SJSA1 (cell line): Measurements from ENCODE around the gene LRP1. TPM values are rescaled to one million over a fixed set of nuclear protein-coding genes. Genes with fewer than 3 reads are reported as not detected.

ENCODE experiments used
- DNase-seq, 2 experiments: peaks; one replicate each; pipeline ENCODE4 v3.0.0-alpha.2; 2015 to 2020; ENCODE audit warnings: low spot score in 2 of 2, low read depth in 1 of 2
- H3K27ac ChIP-seq: fragments of 250-450 bp; sonication (Bioruptor Pico); 2 replicates; pipeline ENCODE4 v1.5.1; 2020; ENCODE audit warnings: mild to moderate bottlenecking, moderate library complexity
- H3K27me3 ChIP-seq: fragments of 250-450 bp; sonication (Bioruptor Pico); replicated peaks from 2 replicates; pipeline ENCODE4 v1.5.1; 2020; ENCODE audit warnings: mild to moderate bottlenecking, moderate library complexity
- H3K36me3 ChIP-seq: fragments of 250-450 bp; sonication (Bioruptor Pico); 2 replicates; pipeline ENCODE4 v1.5.1; 2020; ENCODE audit warnings: mild to moderate bottlenecking
- H3K4me1 ChIP-seq: fragments of 250-450 bp; sonication (Bioruptor Pico); replicated peaks from 2 replicates; pipeline ENCODE4 v1.6.1; 2021; ENCODE audit warnings: mild to moderate bottlenecking
- H3K4me3 ChIP-seq: fragments of 250-450 bp; sonication (Bioruptor Pico); 2 replicates; pipeline ENCODE4 v1.5.1; 2020; ENCODE audit warnings: mild to moderate bottlenecking
- H3K9me3 ChIP-seq: fragments of 250-450 bp; sonication (Bioruptor Pico); replicated peaks from 2 replicates; pipeline ENCODE4 v1.5.1; 2020; ENCODE audit warnings: mild to moderate bottlenecking
- total RNA-seq: library from RNA; depleted of rRNA; stranded (reverse); fragments of >200 nt; shearing (Covaris generic); gene quantifications from 2 replicates; pipeline ENCODE4 v1.2.3, GENCODE V29; 2014

LRP1 gene
- total RNA-seq, 1 experiment from 2014 or later, result 33.3 TPM

- Histone ChIP-seq H3K4me1 (peaks cover 25% of the 10 kb centered on the region), H3K4me3 (no peak overlapping the region), H3K36me3 (peaks cover 84% of the 10 kb centered on the region), H3K27ac (no peak overlapping the region), H3K9me3 (no peaks in the 10 kb centered on the region; the same call in 1 of the 2 replicates), H3K27me3 (no peaks in the 10 kb centered on the region)
- no peak for DNase-seq
These were observed 52.2 kb downstream of the LRP1 start for GRCh38 chr12:57180321-57180989.

GRCh38 chr12:57181072-57181471 lies 52.8 kb downstream of the LRP1 start:
- peaks cover 84% of the 10 kb centered on the region for H3K36me3 ChIP-seq
- no peaks in the 10 kb centered on the region for H3K27me3 ChIP-seq
- peaks cover 25% of the 10 kb centered on the region for H3K4me1 ChIP-seq
- no peak overlapping the region for H3K27ac ChIP-seq
- no peaks in the 10 kb centered on the region for H3K9me3 ChIP-seq
- DNase-seq, result no peak
- H3K4me3 ChIP-seq, result no peak overlapping the region

- H3K27ac ChIP-seq, result no peak overlapping the region
- DNase-seq, result peak in 1 of 2 experiments; percentile 21
- H3K4me1 ChIP-seq, result peaks cover 25% of the 10 kb centered on the region
These were observed 53.4 kb downstream of the LRP1 start for GRCh38 chr12:57181561-57182155.

GRCh38 chr12:57182918-57183575 lies 54.8 kb downstream of the LRP1 start:
- peak; percentile 74 to 82 for DNase-seq

More at GRCh38 chr12:57181561-57182155, 53.4 kb downstream of the LRP1 start:
- Histone ChIP-seq H3K9me3 (no peaks in the 10 kb centered on the region), H3K36me3 (peaks cover 84% of the 10 kb centered on the region), H3K27me3 (no peaks in the 10 kb centered on the region), H3K4me3 (no peak overlapping the region)

GRCh38 chr12:57183939-57184725 lies 55.8 kb downstream of the LRP1 start:
- H3K36me3 ChIP-seq, result peaks cover 87% of the 10 kb centered on the region
- DNase-seq, result no peak
- peaks cover 25% of the 10 kb centered on the region for H3K4me1 ChIP-seq

More at GRCh38 chr12:57182918-57183575, 54.8 kb downstream of the LRP1 start:
- Histone ChIP-seq H3K27ac (no peak overlapping the region), H3K4me1 (peaks cover 25% of the 10 kb centered on the region), H3K9me3 (no peaks in the 10 kb centered on the region), H3K4me3 (no peak overlapping the region), H3K27me3 (no peaks in the 10 kb centered on the region), H3K36me3 (peaks cover 88% of the 10 kb centered on the region)

GRCh38 chr12:57185403-57185802 lies 57.1 kb downstream of the LRP1 start:
- H3K9me3 ChIP-seq, result no peaks in the 10 kb centered on the region
- H3K27ac ChIP-seq, result no peak overlapping the region
- DNase-seq, result no peak
- H3K4me1 ChIP-seq, result peaks cover 25% of the 10 kb centered on the region
- H3K4me3 ChIP-seq, result no peak overlapping the region
- no peaks in the 10 kb centered on the region for H3K27me3 ChIP-seq
- H3K36me3 ChIP-seq, result peaks cover 85% of the 10 kb centered on the region

More at GRCh38 chr12:57183939-57184725, 55.8 kb downstream of the LRP1 start:
- Histone ChIP-seq H3K27me3 (no peaks in the 10 kb centered on the region), H3K27ac (no peak overlapping the region), H3K4me3 (no peak overlapping the region), H3K9me3 (no peaks in the 10 kb centered on the region)

- H3K4me1 ChIP-seq, result peaks cover 23% of the 10 kb centered on the region
- H3K4me3 ChIP-seq, result no peak overlapping the region
- H3K36me3 ChIP-seq, result peaks cover 85% of the 10 kb centered on the region
- H3K27me3 ChIP-seq, result no peaks in the 10 kb centered on the region
- H3K27ac ChIP-seq, result no peak overlapping the region
- no peaks in the 10 kb centered on the region for H3K9me3 ChIP-seq
- DNase-seq, result no peak
These were observed 57.7 kb downstream of the LRP1 start for GRCh38 chr12:57185906-57186508.

- no peaks in the 10 kb centered on the region for H3K27me3 ChIP-seq
- no peak overlapping the region for H3K27ac ChIP-seq
- peaks cover 90% of the 10 kb centered on the region for H3K36me3 ChIP-seq
- no peaks in the 10 kb centered on the region for H3K9me3 ChIP-seq
- H3K4me1 ChIP-seq, result peaks cover 9% of the 10 kb centered on the region
- no peak for DNase-seq
- H3K4me3 ChIP-seq, result no peak overlapping the region
These were observed 59.2 kb downstream of the LRP1 start for GRCh38 chr12:57187222-57188089.

GRCh38 chr12:57188090-57188425 lies 59.8 kb downstream of the LRP1 start:
- Histone ChIP-seq H3K4me1 (peaks cover 3% of the 10 kb centered on the region), H3K27me3 (no peaks in the 10 kb centered on the region), H3K9me3 (no peaks in the 10 kb centered on the region), H3K36me3 (peaks cover 95% of the 10 kb centered on the region), H3K27ac (no peak overlapping the region), H3K4me3 (no peak overlapping the region)
- no peak for DNase-seq

- H3K27me3 ChIP-seq, result no peaks in the 10 kb centered on the region
- H3K9me3 ChIP-seq, result no peaks in the 10 kb centered on the region
- peaks cover 95% of the 10 kb centered on the region for H3K36me3 ChIP-seq
- no peak overlapping the region for H3K27ac ChIP-seq
- DNase-seq, result no peak
- H3K4me1 ChIP-seq, result no peaks in the 10 kb centered on the region
- H3K4me3 ChIP-seq, result no peak overlapping the region
These were observed 61.8 kb downstream of the LRP1 start for GRCh38 chr12:57190037-57190436.

- no peak for DNase-seq
- Histone ChIP-seq H3K36me3 (peaks cover 95% of the 10 kb centered on the region), H3K4me1 (no peaks in the 10 kb centered on the region)
These were observed 62.5 kb downstream of the LRP1 start for GRCh38 chr12:57190821-57191220.

GRCh38 chr12:57191410-57191809 lies 63.1 kb downstream of the LRP1 start:
- no peak for DNase-seq
- no peaks in the 10 kb centered on the region for H3K4me1 ChIP-seq
- no peaks in the 10 kb centered on the region for H3K27me3 ChIP-seq
- peaks cover 95% of the 10 kb centered on the region for H3K36me3 ChIP-seq
- no peak overlapping the region for H3K27ac ChIP-seq
- H3K4me3 ChIP-seq, result no peak overlapping the region
- H3K9me3 ChIP-seq, result no peaks in the 10 kb centered on the region

More at GRCh38 chr12:57190821-57191220, 62.5 kb downstream of the LRP1 start:
- H3K27ac ChIP-seq, result no peak overlapping the region
- no peak overlapping the region for H3K4me3 ChIP-seq
- no peaks in the 10 kb centered on the region for H3K27me3 ChIP-seq
- no peaks in the 10 kb centered on the region for H3K9me3 ChIP-seq
